Measurements from ENCODE around the gene ADGRE2. TPM values are rescaled to one million over a fixed set of nuclear protein-coding genes. Genes with fewer than 3 reads are reported as not detected.
"Not testable (repeated sequence)": the region's sequence is repeated elsewhere in the genome, so short reads cannot be mapped to it uniquely, and the experiment has no call there.

ADGRE2 gene
- polyA plus RNA-seq, 3 donors, result 0.32 to 0.40 (median 0.40) TPM

GRCh38 chr19:14780622-14781225 is 2.4 kb upstream of the ADGRE2 start:
- not testable (repeated sequence) for DNase-seq (ENCODE audit: low read depth in 3 of 3, low spot score in 2 of 3)

- no peak for DNase-seq (ENCODE audit: low read depth in 3 of 3, low spot score in 2 of 3)
These were observed 791 bp upstream of the ADGRE2 start for GRCh38 chr19:14779151-14779550.

- not testable (repeated sequence) for DNase-seq (ENCODE audit: low read depth in 3 of 3, low spot score in 2 of 3)
These were observed 715 bp downstream of the ADGRE2 start for GRCh38 chr19:14777645-14778044.

GRCh38 chr19:14775869-14776586 is 2.3 kb downstream of the ADGRE2 start:
- DNase-seq (ENCODE audit: low read depth in 3 of 3, low spot score in 2 of 3), result no peak

GRCh38 chr19:14775326-14775725 is 3.0 kb downstream of the ADGRE2 start:
- DNase-seq (ENCODE audit: low read depth in 3 of 3, low spot score in 2 of 3), result not testable (repeated sequence)

- no peak for DNase-seq (ENCODE audit: low read depth in 3 of 3, low spot score in 2 of 3)
These were observed 4.0 kb downstream of the ADGRE2 start for GRCh38 chr19:14774373-14774772.

GRCh38 chr19:14773722-14774121 is 4.6 kb downstream of the ADGRE2 start:
- not testable (repeated sequence) for DNase-seq (ENCODE audit: low read depth in 3 of 3, low spot score in 2 of 3)

GRCh38 chr19:14772995-14773394 is 5.4 kb downstream of the ADGRE2 start:
- DNase-seq (ENCODE audit: low read depth in 3 of 3, low spot score in 2 of 3), result no peak

- no peak for DNase-seq (ENCODE audit: low read depth in 3 of 3, low spot score in 2 of 3)
These were observed 5.9 kb downstream of the ADGRE2 start for GRCh38 chr19:14772467-14772866.

- DNase-seq (ENCODE audit: low read depth in 3 of 3, low spot score in 2 of 3), result no peak
These were observed 7.2 kb downstream of the ADGRE2 start for GRCh38 chr19:14770944-14771839.

- no peak for DNase-seq (ENCODE audit: low read depth in 3 of 3, low spot score in 2 of 3)
These were observed 8.2 kb downstream of the ADGRE2 start for GRCh38 chr19:14770136-14770535.

GRCh38 chr19:14769201-14769600 is 9.2 kb downstream of the ADGRE2 start:
- DNase-seq (ENCODE audit: low read depth in 3 of 3, low spot score in 2 of 3), result no peak

- no peak for DNase-seq (ENCODE audit: low read depth in 3 of 3, low spot score in 2 of 3)
These were observed 10.4 kb downstream of the ADGRE2 start for GRCh38 chr19:14768001-14768400.

GRCh38 chr19:14767466-14767971 is 10.8 kb downstream of the ADGRE2 start:
- DNase-seq (ENCODE audit: low read depth in 3 of 3, low spot score in 2 of 3), result no peak

GRCh38 chr19:14765841-14766240 is 12.5 kb downstream of the ADGRE2 start:
- not testable (repeated sequence) for DNase-seq (ENCODE audit: low read depth in 3 of 3, low spot score in 2 of 3)

- not testable (repeated sequence) for DNase-seq (ENCODE audit: low read depth in 3 of 3, low spot score in 2 of 3)
These were observed 13.0 kb downstream of the ADGRE2 start for GRCh38 chr19:14765403-14765802.

GRCh38 chr19:14764401-14764800 is 14.0 kb downstream of the ADGRE2 start:
- DNase-seq (ENCODE audit: low read depth in 3 of 3, low spot score in 2 of 3), result no peak

- no peak for DNase-seq (ENCODE audit: low read depth in 3 of 3, low spot score in 2 of 3)
These were observed 14.7 kb downstream of the ADGRE2 start for GRCh38 chr19:14763497-14764145.

GRCh38 chr19:14762111-14762510 is 16.2 kb downstream of the ADGRE2 start:
- DNase-seq (ENCODE audit: low read depth in 3 of 3, low spot score in 2 of 3), result no peak

GRCh38 chr19:14761607-14762006 is 16.8 kb downstream of the ADGRE2 start:
- no peak for DNase-seq (ENCODE audit: low read depth in 3 of 3, low spot score in 2 of 3)

GRCh38 chr19:14758816-14759215 is 19.5 kb downstream of the ADGRE2 start:
- DNase-seq (ENCODE audit: low read depth in 3 of 3, low spot score in 2 of 3), result no peak

Data from right renal cortex interstitium (tissue), 3 donors.